NCI-H1436 (cell line): ENCODE data around the gene PIAS4.

Experiments
- DNase-seq: peaks from one replicate; lab custom pipeline; 2025; lab: John Stamatoyannopoulos, UW

Gene PIAS4

DNA sequence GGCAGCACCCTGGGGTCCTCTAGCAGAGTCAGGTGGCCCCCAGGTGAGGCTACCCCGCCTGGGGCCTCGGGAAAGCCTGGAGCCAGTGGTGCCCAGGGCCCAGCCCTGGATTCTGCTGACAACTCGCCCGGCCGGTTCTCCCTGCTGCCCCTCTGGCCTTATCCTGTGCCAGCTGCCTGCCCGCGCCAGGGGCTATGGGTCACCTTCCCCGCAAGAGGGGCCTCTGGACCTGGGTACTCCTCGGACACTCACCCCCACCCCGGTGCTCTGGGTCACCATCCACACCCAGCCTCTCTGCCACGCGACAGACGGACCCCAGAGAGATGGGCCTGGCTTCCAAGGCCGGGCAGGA lies 35.2 kb downstream of the PIAS4 start:
- DNase-seq: no peak

DNA sequence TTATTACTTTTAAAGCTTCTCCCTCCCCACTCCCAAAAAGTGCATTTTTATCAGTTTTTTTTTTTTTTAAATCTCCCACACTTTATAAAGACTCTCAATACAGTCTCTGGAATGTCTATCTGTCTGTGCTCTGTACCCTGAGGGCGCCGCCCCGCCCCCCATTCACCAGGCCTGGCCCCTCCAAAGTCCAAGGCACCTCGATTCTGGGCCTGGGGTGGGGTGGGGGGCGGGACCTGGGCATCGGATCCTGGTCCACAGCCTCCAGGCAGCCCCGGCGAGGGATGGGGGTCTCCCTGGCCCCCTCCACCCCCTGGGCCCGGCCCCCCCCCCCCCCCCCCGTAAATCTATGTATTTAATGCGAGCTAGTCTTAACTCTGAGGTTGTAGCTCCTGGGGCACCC lies 35.9 kb downstream of the PIAS4 start:
- no peak for DNase-seq

DNA sequence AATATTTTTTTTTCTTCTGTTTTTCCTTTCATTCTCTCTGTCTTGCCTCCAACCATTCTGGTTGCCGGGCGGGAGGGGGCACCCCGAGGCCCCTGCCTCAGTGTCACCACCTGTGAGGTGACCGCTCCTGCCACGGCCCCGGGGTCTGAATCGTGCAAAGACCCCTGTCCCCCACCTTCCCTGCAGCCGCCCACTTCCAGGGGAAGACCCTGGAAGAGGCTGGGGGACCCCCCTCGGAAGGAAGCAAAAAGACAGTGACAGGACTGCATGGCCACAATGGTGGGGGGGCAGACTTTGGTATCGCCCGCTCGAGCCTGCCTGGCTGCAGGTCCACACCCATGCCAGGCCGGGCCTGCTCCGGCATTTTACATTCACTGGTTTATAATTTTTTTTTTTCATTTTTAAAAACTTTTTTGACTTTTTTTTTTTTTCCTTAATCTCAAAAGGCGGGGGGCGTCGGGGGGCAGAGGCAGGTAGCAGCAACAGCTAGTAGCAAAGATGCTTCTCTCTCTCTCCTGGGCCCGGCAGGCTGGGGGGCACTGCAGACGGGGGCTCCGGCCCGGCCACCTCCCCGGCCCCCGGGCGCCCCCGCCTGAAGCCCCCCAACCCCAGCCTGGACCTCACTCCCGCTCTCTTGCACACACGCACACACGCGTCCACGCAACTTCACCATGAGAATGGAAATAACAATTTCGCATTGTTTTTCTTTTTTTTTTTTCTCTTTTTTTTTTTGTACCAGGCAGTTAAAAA lies 36.6 kb downstream of the PIAS4 start:
- DNase-seq: no peak

DNA sequence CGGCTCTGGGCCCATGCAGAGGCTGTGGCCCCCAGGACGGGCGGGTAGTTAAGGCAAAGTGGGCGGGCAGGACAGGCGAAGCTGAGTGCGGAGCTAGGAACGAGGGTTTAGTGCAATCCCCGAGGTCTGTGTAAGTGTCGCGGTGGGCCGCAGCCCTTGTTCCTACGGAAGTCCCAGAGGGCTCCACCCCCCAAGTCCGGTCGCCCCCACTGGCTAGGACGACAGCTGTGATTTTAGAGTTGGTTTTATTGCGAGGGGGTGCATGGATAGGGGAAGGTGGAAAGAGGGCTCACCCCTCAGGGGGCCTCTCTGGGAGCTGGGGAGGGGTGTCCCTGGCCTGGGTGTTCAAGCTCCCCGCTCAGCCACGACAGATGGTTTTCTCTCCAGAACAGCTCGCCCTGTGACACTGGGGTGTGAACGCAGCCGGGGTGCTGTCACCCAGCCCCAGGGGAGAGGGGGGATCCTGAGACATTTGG lies 37.5 kb downstream of the PIAS4 start:
- no peak for DNase-seq

DNA sequence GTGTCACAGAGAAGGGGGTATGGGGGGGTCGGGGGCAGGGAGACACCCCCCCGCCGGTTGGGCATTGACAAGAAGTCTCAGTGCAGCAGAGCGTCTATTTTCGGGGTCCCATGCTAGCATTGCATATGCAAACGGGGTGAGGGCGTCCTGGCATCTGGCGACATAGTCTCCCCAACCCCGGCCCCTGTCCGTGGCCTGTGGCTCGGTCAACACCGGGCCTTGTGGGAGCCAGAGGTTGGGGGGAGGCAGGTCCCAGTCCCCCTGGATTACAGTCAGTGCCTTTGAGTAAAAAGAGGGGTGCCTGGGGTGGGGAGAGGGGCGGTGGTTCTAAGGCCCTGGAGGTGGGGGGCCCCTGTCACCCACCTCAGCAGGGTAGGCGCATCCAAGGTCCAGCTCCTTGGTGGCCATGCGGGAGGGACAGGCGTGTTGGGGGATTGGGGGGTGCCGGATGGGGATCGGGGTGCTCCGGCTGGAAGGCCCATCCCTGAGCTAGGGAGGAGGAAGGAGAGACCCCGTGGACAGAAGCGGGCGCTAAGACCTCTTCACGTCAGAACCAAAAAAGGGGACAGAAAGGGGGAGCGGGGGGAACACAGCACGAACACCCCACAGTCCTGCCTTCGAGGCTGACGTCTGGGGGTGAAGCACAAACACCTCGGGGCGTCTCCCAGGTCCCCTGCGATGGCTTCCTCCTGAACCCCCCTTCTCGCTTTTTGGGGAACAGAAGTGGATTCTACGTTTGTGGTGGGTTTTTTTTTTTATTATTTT lies 38.2 kb downstream of the PIAS4 start:
- no peak for DNase-seq

DNA sequence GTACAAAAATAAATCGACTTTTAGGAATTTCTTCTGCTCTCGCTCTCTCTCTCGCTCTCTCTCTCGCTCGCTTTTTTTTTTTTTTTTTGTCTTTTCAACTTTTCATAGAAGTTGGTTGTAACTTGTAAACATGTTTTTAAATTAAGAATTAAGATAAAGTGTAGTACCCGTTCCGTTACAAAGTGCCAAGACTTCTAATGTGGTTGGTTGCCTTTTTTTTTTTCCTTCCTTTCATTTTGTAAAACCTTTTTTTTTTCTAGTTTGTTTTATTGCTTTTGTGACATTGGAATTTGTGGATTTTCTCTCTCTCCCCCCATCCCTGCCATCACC lies 38.8 kb downstream of the PIAS4 start:
- no peak for DNase-seq

DNA sequence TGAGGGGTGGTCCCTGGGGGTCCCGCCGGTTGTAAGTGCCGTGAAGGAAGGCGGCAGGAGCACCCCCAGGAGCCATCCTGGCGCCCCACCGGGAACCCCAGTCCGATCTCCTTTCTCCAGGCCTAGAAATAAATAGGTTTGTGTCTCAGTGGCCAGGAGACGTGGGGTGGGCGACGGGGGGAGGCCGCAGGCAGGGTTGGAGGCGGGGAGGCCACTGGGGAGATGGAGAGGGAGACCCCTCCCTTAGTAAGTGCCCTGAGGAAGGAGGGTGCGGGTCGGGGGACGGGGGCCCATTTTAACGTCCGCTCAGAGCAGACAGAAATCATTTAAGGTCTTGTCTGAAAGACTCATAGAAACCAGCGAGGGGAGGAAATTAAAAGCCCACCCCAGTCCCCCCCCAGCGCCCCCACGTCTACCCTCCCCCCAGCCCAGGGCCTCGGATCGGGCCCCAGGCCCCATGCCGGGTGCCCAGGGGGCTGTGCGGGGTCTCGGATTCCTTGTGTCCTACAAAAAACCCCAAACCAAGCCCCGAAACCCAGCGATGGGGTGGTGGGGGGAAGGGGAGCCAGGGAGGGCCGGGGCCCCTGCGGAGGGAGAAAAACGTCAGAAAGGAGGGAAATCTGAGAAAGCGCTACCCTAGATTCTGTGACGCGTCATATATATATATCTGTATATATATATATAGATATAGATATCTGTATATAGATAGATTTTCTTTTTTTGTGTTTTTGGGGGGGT lies 39.6 kb downstream of the PIAS4 start:
- no peak for DNase-seq

DNA sequence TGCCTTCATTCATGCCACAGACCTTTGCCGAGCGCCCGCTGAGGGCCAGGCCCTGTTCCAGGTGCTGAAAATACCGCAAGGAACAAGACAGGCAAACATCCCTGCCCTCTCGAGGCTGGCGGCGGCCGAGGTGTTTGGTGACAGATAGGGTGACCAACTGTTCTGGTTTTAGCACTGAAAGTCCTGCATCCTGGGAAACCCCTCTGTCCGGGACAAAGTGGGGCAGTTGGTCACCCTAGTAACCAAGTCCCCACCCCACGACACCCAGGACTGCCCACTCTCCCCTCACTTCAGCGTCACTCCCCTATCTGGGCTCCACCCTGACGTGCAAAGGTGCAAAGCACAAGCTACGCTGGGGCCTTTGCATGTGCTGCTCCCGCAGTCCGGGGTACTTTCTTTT lies 41.9 kb downstream of the PIAS4 start:
- DNase-seq: no peak

DNA sequence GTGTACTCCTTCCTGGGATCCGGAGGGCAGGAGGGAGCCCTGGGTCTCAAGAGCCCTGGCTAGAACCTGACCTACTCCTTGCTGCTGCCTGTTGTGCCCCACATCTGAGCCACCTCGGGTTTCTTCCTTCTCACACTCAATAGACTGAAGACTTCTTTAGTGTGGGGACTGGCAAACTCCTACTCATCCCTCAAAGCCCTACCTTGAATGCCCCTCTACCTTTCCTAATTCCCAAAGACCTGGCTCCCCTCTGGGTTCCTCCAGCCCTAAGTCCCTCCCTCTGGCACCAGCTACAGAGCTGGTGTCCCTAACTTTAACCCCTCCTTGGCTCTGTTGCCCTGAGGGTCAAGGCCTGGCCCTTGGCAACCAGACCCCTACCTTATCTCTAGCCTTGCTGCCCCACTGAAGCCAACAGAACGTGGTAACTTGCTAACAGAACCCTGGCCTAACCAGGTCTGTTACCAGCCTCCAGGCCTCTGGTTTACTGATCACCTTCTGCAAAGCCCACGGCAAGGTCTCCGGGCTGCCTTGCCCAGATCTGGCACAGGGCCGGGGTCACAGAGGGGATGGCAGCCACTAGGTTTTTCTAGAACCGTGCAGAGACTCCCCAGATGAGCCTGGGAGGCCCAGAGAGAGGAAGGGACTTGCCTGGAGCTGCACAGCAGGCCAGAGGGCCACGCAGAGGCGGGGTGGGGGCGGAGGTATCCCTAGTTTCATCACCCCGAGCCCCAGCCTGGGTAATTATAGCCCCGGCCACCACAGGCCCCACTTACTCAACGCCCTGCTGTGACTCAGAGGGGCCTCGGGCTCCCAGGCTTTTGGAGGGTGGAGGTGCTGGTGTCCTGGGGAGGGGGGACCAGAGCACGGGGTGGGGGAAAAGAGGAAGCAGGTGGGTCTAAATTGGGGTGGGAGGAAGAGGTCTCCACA lies 43.9 kb downstream of the PIAS4 start:
- DNase-seq: no peak

DNA sequence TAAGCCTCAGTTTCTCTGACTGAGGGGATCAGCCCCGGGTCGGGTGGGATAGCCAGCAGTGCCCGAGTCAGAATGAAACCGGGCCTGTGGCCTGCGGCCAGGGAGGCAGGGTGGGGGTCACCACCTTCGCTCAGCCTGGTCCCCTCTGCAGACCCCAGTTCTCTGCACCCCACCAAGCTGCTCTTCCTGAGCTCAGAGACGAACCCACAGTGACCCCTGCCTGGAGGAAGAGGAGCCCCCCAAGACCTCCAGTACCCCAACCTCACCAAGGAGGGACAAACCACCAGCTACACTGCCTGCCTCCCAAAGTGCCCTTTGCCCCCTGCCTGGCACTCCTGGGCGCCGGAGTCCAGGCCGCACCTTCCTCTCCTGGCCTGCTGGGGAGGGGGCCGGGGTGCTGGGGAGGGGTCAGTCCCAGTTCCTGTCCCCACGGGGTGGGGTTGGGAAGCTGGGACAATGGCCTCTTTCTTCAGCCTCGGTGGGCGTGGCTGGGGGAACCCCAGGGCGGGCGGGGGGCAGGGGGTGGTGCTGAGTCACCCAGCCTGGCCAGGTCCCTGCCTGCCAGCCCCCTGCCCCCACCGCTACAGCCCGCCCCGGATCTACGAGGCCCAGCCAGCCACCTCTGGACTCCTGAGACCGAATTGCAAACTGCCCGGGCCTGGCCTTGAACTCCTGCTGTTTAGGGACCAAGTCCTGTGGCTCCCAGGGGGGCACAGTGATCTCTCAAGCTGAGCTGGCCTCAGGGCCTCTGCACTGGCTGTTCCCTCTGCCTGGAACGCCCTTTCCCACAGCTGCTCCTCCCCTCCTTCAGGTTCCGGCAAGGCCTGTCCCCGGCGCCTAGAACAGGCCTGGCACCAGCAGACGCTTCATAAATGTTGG lies 44.8 kb downstream of the PIAS4 start:
- no peak for DNase-seq

DNA sequence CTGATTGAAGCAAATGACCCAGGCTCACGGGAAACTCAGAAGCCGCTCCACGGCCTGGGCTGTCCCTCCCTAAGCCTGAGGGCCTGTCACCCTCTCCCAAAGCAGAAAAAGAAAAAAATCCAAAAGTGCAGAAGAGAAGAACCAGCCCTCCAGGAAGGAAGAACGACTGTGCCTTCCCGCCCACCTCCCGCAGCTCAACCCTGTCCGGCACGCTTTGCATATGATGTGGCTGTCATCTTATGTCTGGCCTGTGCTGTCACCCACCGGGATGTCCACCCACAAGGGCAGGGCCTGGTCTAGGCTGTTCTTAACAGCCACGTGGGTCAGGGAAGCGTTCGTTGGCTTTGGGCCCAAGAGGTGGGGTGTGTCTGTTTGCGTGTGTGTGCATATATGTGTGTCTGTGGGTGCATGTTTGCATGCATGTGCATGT lies 45.5 kb downstream of the PIAS4 start:
- no peak for DNase-seq

DNA sequence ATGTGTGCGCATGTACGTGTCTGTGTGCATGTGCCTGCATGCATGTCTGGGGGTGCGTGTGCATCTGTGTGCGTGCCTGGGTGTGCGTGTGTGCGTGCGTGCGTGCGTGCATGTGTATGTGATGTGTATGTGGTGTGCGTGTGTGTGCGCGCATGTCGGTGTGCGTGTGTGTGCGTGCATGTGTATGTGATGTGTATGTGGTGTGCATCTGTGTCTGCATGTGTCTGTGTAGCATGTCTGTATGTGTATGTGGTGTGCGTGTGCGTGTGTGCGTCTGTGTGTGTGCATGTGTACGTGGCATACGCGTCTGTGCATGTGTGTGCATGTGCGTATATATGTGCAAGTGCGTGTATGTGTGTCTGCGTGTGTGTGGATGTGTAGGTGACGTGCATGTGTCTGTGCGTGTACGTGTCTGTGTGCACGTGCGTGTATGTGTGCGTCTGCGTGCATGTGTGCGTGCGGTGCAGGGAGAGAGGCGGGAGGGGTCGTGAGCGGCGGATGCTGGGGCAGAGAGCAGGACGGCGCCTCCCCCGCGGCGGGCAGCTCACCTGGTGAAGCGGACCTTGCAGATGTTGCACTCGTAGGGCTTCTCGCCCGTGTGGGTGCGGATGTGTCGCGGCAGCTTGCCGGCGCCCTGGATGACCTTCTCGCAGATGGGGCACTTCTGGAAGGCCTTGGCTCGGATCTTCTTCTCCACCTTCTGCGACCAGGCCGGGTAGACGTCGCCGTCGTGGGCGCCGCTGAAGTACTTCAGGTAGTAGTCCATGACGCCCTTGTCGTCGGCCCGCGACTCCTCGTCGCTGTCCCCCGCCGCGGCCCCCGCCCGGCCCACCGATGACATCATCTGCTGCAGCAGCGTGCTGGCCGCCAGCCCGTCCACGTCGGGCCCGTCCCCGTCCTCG lies 46.1 kb downstream of the PIAS4 start:
- no peak for DNase-seq

DNA sequence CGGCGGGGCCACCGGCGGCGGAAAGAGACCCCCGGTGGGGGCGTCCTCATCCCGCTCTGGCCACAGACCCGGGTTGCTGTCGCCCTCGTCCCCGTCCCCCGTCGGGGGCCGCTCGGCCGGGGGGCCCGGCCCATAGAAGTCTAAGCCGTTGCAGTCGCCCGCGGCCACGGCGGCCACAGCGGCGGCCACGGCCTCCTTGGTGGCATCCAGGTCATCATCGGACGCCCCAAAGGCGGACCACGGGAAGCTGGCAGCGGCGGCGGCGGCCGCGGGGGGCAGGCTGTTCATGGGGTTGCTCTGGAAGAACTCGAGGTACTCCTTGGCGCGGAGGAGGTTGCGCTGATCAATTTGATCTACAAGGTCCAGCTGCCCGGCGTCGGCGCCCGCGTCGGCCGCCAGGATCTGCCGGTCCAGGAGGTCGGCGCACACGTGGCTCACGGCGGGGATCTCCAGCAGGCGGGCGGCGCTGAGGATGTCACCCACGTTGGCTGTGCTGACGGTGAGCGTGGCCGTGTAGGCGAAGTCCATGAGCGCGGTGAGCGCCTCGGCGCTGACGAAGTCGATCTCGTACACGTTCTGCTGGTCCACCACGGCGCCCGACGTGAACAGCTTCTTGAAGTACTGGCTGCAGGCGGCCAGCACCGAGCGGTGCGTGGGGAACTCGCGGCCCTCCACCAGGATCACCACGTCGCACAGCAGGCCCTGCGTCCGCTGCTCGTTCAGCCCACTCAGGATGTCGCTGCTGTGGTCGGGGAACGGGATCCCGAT lies 47.1 kb downstream of the PIAS4 start:
- no peak for DNase-seq

DNA sequence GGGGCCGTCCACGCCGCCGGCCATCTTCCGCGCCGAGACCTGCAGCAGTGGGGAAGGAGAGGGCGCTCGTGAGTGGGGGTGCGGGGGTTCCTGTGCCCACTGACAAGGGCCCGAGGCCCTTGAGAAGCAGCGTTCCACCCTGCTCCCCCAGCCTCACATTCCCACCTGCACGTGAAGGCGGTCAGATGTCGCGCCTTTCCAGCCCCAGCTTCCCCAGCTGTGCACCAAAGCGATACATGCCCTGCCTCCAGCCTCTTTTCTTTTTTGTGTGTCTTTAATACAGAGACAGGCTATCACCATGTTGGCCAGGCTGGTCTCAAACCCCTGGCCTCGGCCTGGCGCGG lies 47.6 kb downstream of the PIAS4 start:
- no peak for DNase-seq

DNA sequence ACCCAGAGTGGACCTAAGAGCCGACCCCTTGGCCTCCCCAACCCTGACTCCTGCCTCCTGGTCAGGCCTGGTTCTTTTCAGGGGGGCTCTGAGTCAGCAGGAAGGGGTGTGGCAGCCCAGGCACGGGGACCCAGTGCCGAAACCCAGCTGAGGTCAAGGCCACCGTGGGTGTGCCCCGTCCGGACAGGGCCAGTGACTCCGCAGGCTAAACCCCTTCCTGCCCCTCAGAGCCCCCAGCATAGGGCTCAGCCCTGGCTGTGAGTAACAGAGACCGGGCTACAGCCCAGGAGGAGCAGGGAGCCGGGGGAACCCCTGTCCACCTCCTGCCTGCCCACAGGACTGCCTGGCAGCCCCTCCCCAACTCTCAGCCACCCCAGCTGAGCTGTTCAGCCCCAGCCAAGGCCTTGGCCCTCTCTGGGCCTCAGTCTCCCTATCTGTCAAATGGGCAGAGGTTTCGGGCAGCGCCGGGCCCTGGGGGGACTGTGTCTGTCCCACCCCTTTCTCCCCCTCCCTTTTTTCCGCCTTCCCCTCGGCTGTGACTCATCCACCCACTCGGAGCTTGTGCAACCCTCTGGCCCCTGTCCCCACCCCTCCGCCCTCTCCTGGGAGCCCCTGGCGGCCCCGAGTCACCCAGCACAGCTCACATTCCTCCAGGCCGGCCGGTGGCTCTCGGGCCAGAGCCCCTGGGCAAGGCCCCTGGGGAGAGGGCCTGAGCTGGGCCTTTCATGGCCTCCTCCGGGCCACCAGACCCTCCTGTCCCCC lies 50.6 kb downstream of the PIAS4 start:
- no peak for DNase-seq

DNA sequence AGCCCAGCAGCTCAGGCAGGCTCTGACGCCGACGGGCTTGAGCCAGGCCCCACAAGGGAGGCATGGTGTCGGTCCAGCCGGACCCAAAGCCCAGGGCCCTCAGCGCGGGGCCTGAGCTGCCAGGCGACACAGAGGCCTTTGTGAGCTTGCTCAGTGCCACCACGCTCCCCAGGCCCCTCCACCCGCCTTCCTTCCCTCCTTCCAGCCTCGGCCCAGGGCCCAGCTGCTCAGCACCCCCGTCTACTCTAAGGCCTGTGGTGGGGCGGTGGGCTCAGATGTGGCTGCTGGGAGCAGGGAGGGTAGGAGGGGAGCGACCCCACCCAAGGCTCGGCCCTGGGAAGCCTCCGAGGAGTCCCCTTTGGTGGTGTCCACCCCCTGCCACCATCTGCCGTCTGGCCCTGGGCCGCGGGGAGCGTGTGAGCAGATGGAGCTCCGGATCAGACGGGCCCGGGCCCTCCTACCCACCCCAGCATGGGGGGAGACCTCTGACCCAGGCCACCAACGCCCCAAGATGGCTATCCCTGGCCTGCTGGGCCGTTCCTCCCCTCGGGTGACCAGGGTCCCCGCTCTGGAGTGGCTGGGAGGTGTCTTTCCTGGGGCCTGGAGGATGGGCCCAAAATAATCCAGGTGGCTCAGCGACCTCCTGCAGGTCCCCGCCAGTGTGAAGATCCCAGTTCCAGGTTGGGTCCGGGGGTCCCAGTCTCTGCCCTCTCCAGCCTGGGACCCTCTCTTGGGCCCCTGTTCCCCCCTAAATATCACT lies 51.3 kb downstream of the PIAS4 start:
- DNase-seq: no peak

DNA sequence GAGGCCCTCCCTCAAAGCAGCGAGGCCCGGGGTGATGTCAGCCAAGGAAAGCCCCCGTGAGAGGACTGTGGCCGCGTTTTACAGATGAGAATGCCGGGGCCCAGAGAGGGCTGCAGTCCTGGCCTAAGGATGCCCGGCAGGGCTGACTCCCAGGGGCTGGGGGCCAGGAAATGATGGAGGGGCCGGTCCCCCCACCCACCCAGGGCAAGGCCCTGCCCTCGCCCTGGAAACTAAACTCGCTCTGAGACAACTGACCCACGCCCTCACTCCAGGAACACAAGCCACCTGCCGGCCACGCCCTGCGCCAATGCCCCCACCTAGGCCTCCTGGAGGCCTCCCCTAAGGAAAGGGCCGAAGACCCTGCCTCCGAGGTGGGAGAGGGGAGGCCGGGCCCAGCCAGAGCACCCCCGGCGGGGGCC lies 51.9 kb downstream of the PIAS4 start:
- DNase-seq: no peak
